ENCODE data around the gene CPNE4.

DNA sequence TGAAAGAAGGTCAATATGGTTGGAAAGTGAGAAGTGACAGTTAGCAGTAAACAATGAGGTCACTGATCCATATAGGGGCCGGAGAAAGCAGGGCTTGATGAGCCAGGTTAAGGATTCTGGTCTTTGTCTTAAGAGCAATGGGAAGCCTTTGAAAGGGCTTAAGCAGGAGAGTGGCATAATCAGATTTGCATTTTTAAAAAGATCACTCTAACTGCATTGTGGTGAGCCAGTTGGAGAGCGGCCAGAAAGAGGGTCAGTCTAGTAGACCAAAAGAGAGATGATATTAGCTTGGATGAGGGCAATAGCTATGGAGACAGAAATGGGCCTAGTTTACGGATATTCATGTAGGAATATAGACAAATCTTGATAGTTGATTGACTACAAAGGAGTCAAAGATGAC, 46.6 kb downstream of the CPNE4 start:
- TF ChIP-seq CTCF (conservative IDR thresholded peaks at IDR 0.05; ENCODE audit: low read depth, low read length) = no peak
- TF ChIP-seq EZH2phosphoT487 (IDR thresholded peaks at IDR 0.05; ENCODE audit: borderline replicate concordance, low read length) = no peak
